SK-N-SH treated with all-trans-retinoic acid at 6 μM for 48 hours (cell line): ENCODE data around the gene BCR.

Experiments
- ATAC-seq: fragments of 200-7000 bp; cut with Tn5 transposase; 3 replicates; pipeline ENCODE4 v1.9.1; 2020; ENCODE audit warnings: mild to moderate bottlenecking, moderate library complexity
- ARNTL ChIP-seq: fragments of 450-650 bp; formaldehyde crosslinking; IDR thresholded peaks from 2 replicates; pipeline ENCODE4 v1.5.0; 2020; ENCODE audit warnings: low read depth, mild to moderate bottlenecking, moderate library complexity, borderline replicate concordance
- CSDC2 ChIP-seq: fragments of 250-450 bp; sonication (Bioruptor Pico); IDR thresholded peaks from 2 replicates; pipeline ENCODE4 v1.5.0; 2020; ENCODE audit warnings: mild to moderate bottlenecking, moderate library complexity
- GLIS3 ChIP-seq: fragments of 250-450 bp; sonication (Bioruptor Pico); IDR thresholded peaks from 2 replicates; pipeline ENCODE4 v1.5.0; 2020; ENCODE audit warnings: mild to moderate bottlenecking, moderate library complexity
- ISL1 ChIP-seq: fragments of 250-450 bp; sonication (Bioruptor Pico); IDR thresholded peaks from 2 replicates; pipeline ENCODE4 v2.1.2; 2022; ENCODE audit warnings: mild to moderate bottlenecking, moderate library complexity
- OSR1 ChIP-seq: fragments of 250-450 bp; sonication (Bioruptor Pico); IDR thresholded peaks from 2 replicates; pipeline ENCODE4 v1.8.0; 2022; ENCODE audit warnings: moderate library complexity, mild to moderate bottlenecking, inconsistent platforms
- PPARA ChIP-seq: fragments of 250-450 bp; sonication (Bioruptor Pico); IDR thresholded peaks from 2 replicates; pipeline ENCODE4 v1.5.0; 2020; ENCODE audit warnings: mild to moderate bottlenecking, borderline replicate concordance
- RARB ChIP-seq: fragments of 250-450 bp; sonication (Bioruptor Pico); IDR thresholded peaks from 2 replicates; pipeline ENCODE4 v1.8.0; 2021; ENCODE audit warnings: mild to moderate bottlenecking, moderate library complexity
- SNAI2 ChIP-seq: fragments of 250-450 bp; sonication (Bioruptor Pico); IDR thresholded peaks from 2 replicates; pipeline ENCODE4 v1.5.0; 2020; ENCODE audit warnings: mild to moderate bottlenecking, moderate library complexity
- TCF4 ChIP-seq: fragments of 250-450 bp; sonication (Bioruptor Pico); IDR thresholded peaks from 2 replicates; pipeline ENCODE4 v1.8.0; 2021; ENCODE audit warnings: mild to moderate bottlenecking, moderate library complexity, borderline replicate concordance
- TOX ChIP-seq: fragments of 250-450 bp; sonication (Bioruptor Pico); IDR thresholded peaks from 2 replicates; pipeline ENCODE4 v1.8.0; 2021; ENCODE audit warnings: mild to moderate bottlenecking, moderate library complexity, borderline replicate concordance
- ZC3H10 ChIP-seq: fragments of 250-450 bp; sonication (Bioruptor Pico); IDR thresholded peaks from 2 replicates; pipeline ENCODE4 v1.5.1; 2021; ENCODE audit warnings: mild to moderate bottlenecking, moderate library complexity
- ZFP3 ChIP-seq: fragments of 250-450 bp; sonication (Bioruptor Pico); IDR thresholded peaks from 2 replicates; pipeline ENCODE4 v1.5.0; 2020; ENCODE audit warnings: mild to moderate bottlenecking, moderate library complexity
- ZFP30 ChIP-seq: fragments of 450-650 bp; formaldehyde crosslinking; IDR thresholded peaks from 2 replicates; pipeline ENCODE4 v1.5.0; 2022; ENCODE audit warnings: mild to moderate bottlenecking, moderate library complexity
- ZNF70 ChIP-seq: fragments of 450-650 bp; formaldehyde crosslinking; IDR thresholded peaks from 2 replicates; pipeline ENCODE4 v1.5.0; 2020; ENCODE audit warnings: mild to moderate bottlenecking, moderate library complexity
- ZNF8 ChIP-seq: fragments of 450-650 bp; formaldehyde crosslinking; IDR thresholded peaks from 2 replicates; pipeline ENCODE4 v1.5.0; 2020; ENCODE audit warnings: mild to moderate bottlenecking, moderate library complexity
- TF ChIP-seq, protein P1 (sequence below): fragments of 250-450 bp; sonication (Bioruptor Pico); IDR thresholded peaks from 2 replicates; pipeline ENCODE4 v1.8.0; 2021; ENCODE audit warnings: low read depth, mild to moderate bottlenecking, moderate library complexity, borderline replicate concordance
- TF ChIP-seq, protein P2 (sequence below): fragments of 250-450 bp; sonication (Bioruptor Pico); IDR thresholded peaks from 2 replicates; pipeline ENCODE4 v1.5.0; 2020; ENCODE audit warnings: mild to moderate bottlenecking, moderate library complexity
- TF ChIP-seq, protein P3 (sequence below): fragments of 250-450 bp; sonication (Bioruptor Pico); IDR thresholded peaks from 2 replicates; pipeline ENCODE4 v1.5.1; 2020; ENCODE audit warnings: low read depth, mild to moderate bottlenecking, moderate library complexity
- TF ChIP-seq, protein P4 (sequence below): fragments of 250-450 bp; sonication (Bioruptor Pico); IDR thresholded peaks from 2 replicates; pipeline ENCODE4 v1.5.1; 2021; ENCODE audit warnings: mild to moderate bottlenecking, moderate library complexity

Gene BCR

DNA sequence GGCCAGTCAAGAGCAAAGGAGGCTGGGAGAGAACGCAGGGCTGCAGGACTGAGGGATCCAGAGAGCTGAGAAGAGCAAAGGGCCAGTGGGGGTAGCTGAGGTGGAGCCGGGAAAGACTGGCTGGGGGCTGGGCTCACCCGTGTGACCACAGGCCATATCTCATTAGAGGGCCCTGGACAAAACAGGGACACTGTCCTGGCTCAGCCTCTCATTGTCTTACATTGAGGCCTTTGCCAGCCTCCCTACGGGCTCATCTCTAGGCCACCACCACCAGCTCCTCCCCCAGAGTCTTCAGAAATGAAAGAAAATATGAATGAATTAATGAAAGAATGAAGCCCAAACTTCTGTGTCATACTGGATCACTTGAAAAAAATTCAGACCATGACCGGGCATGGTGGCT, 25.8 kb upstream of the BCR start:
- no peak for ATAC-seq
- TF ChIP-seq SNAI2 (CRISPR knock-in tag) (no peak), TCF4 (CRISPR knock-in tag) (no peak), CSDC2 (CRISPR knock-in tag) (no peak), ZNF8 (CRISPR knock-in tag) (no peak), ISL1 (no peak)
- TF ChIP-seq, protein P1, sequence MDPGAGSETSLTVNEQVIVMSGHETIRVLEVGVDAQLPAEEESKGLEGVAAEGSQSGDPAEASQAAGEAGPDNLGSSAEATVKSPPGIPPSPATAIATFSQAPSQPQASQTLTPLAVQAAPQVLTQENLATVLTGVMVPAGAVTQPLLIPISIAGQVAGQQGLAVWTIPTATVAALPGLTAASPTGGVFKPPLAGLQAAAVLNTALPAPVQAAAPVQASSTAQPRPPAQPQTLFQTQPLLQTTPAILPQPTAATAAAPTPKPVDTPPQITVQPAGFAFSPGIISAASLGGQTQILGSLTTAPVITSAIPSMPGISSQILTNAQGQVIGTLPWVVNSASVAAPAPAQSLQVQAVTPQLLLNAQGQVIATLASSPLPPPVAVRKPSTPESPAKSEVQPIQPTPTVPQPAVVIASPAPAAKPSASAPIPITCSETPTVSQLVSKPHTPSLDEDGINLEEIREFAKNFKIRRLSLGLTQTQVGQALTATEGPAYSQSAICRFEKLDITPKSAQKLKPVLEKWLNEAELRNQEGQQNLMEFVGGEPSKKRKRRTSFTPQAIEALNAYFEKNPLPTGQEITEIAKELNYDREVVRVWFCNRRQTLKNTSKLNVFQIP (CRISPR knock-in tag) = no peak
- TF ChIP-seq, protein P2, sequence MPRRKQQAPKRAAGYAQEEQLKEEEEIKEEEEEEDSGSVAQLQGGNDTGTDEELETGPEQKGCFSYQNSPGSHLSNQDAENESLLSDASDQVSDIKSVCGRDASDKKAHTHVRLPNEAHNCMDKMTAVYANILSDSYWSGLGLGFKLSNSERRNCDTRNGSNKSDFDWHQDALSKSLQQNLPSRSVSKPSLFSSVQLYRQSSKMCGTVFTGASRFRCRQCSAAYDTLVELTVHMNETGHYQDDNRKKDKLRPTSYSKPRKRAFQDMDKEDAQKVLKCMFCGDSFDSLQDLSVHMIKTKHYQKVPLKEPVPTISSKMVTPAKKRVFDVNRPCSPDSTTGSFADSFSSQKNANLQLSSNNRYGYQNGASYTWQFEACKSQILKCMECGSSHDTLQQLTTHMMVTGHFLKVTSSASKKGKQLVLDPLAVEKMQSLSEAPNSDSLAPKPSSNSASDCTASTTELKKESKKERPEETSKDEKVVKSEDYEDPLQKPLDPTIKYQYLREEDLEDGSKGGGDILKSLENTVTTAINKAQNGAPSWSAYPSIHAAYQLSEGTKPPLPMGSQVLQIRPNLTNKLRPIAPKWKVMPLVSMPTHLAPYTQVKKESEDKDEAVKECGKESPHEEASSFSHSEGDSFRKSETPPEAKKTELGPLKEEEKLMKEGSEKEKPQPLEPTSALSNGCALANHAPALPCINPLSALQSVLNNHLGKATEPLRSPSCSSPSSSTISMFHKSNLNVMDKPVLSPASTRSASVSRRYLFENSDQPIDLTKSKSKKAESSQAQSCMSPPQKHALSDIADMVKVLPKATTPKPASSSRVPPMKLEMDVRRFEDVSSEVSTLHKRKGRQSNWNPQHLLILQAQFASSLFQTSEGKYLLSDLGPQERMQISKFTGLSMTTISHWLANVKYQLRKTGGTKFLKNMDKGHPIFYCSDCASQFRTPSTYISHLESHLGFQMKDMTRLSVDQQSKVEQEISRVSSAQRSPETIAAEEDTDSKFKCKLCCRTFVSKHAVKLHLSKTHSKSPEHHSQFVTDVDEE = no peak

DNA sequence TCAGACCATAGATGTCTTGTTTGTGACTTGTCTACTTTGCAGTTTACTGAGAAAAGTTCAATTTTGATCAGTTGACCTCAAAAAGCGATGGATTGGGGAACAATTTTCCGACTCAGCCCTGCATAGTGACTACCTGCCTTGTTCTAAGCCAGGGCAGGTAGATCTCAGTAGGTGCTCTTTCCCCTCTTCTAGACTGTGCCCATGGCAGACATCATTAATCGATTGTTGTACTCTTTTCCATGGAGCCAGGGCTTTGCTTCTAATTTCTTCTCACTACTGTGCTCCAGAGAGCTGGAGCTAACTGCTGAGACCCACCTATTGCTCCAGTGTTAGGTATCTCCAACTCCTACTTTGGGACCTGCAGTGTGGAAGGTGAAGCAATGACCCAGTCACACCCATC, 25.2 kb upstream of the BCR start:
- TF ChIP-seq ZNF70 (no peak), TCF4 (CRISPR knock-in tag) (no peak), ZFP30 (no peak), OSR1 (CRISPR knock-in tag) (no peak), SNAI2 (CRISPR knock-in tag) (no peak), ZFP3 (CRISPR knock-in tag) (no peak), ARNTL (CRISPR knock-in tag) (no peak), PPARA (CRISPR knock-in tag) (no peak), ZNF8 (CRISPR knock-in tag) (no peak), RARB (CRISPR knock-in tag) (no peak), GLIS3 (CRISPR knock-in tag) (no peak), TOX (CRISPR knock-in tag) (no peak), ZC3H10 (CRISPR knock-in tag) (no peak), ISL1 (no peak)
- TF ChIP-seq, protein P2 = no peak
- TF ChIP-seq, protein P3, sequence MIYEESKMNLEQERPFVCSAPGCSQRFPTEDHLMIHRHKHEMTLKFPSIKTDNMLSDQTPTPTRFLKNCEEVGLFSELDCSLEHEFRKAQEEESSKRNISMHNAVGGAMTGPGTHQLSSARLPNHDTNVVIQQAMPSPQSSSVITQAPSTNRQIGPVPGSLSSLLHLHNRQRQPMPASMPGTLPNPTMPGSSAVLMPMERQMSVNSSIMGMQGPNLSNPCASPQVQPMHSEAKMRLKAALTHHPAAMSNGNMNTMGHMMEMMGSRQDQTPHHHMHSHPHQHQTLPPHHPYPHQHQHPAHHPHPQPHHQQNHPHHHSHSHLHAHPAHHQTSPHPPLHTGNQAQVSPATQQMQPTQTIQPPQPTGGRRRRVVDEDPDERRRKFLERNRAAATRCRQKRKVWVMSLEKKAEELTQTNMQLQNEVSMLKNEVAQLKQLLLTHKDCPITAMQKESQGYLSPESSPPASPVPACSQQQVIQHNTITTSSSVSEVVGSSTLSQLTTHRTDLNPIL = no peak
- TF ChIP-seq, protein P4, sequence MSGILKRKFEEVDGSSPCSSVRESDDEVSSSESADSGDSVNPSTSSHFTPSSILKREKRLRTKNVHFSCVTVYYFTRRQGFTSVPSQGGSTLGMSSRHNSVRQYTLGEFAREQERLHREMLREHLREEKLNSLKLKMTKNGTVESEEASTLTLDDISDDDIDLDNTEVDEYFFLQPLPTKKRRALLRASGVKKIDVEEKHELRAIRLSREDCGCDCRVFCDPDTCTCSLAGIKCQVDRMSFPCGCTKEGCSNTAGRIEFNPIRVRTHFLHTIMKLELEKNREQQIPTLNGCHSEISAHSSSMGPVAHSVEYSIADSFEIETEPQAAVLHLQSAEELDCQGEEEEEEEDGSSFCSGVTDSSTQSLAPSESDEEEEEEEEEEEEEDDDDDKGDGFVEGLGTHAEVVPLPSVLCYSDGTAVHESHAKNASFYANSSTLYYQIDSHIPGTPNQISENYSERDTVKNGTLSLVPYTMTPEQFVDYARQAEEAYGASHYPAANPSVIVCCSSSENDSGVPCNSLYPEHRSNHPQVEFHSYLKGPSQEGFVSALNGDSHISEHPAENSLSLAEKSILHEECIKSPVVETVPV (CRISPR knock-in tag) = no peak
- TF ChIP-seq, protein P1 (CRISPR knock-in tag) = no peak
- ATAC-seq = no peak
